T-cell (primary cell): ENCODE data around the gene PIPOX. TPM values are rescaled to one million over a fixed set of nuclear protein-coding genes. Genes with fewer than 3 reads are reported as not detected.

Experiments
- ATAC-seq, 4 experiments: fragments of 200-7000 bp in 3 of 4; fragments of 150-1000 bp in 1 of 4; cut with Tn5 transposase; replicated peaks in 1 of 4; 1 replicate in 3 of 4; 2 replicates in 1 of 4; pipeline ENCODE4 v1.10.0; 2021; ENCODE audit warnings: moderate library complexity in 3 of 4, mild to moderate bottlenecking in 2 of 4, moderate number of reproducible peaks in 1 of 4
- CTCF ChIA-PET, 2 donors: fragments of 300-600 bp; sonication (Branson Sonifier 250); formaldehyde crosslinking; loops; one replicate each; lab custom pipeline; 2022; ENCODE audit warnings: antibody characterized with exemption in 2 of 2; lab: Charles Lee
- POLR2A ChIA-PET, 2 donors: fragments of 300-600 bp; sonication (Branson Sonifier 250); formaldehyde crosslinking; loops; one replicate each; lab custom pipeline; 2022; ENCODE audit warnings: antibody characterized with exemption in 2 of 2; lab: Charles Lee
- DNase-seq, 35 experiments: peaks; one replicate each; pipeline versions ENCODE4 v3.0.0 to v3.0.0-alpha.2; 2013 to 2023
- H3K27ac ChIP-seq: one replicate; pipeline ENCODE4 v1.5.1; 2013; ENCODE audit warnings: low read length
- H3K27me3 ChIP-seq, 2 experiments: replicated peaks in 1 of 2; 1 replicate in 1 of 2; 2 replicates in 1 of 2; pipeline versions ENCODE4 v1.6.1 to v1.7.0; 2013; ENCODE audit warnings: low read length in 1 of 2, mixed read lengths in 1 of 2; ENCODE audit not compliant: control insufficient read depth in 2 of 2, insufficient read depth in 2 of 2; ENCODE audit errors: extremely low read depth in 1 of 2
- H3K36me3 ChIP-seq, 2 donors: 1 replicate in 1 of 2; 2 replicates in 1 of 2; pipeline versions ENCODE4 v1.6.1 to v1.7.0; 2013; ENCODE audit warnings: low read length in 1 of 2; ENCODE audit not compliant: control insufficient read depth in 2 of 2, insufficient read depth in 1 of 2; ENCODE audit errors: extremely low read depth in 1 of 2
- H3K4me1 ChIP-seq, 2 experiments: 1 replicate in 1 of 2; 2 replicates in 1 of 2; pipeline versions ENCODE4 v1.6.1 to v1.7.0; 2013; ENCODE audit warnings: low read length in 2 of 2, mixed read lengths in 1 of 2; ENCODE audit not compliant: insufficient read depth in 2 of 2, control insufficient read depth in 1 of 2; ENCODE audit errors: extremely low read depth in 1 of 2
- H3K4me3 ChIP-seq, 2 donors: 1 replicate in 1 of 2; 2 replicates in 1 of 2; pipeline versions ENCODE4 v1.5.1 to v1.7.0; 2013; ENCODE audit warnings: mild to moderate bottlenecking in 2 of 2, low read length in 1 of 2, moderate library complexity in 1 of 2; ENCODE audit not compliant: control insufficient read depth in 1 of 2; ENCODE audit errors: extremely low read depth in 1 of 2
- H3K9me3 ChIP-seq: 2 replicates; pipeline ENCODE4 v1.7.0; 2013
- H3K27ac Mint-ChIP-seq, 2 donors: one replicate each; pipeline ENCODE4 v1.8.0; 2020 to 2021; ENCODE audit warnings: mild to moderate bottlenecking in 2 of 2, mixed read lengths in 2 of 2
- H3K27me3 Mint-ChIP-seq, 2 donors: one replicate each; pipeline ENCODE4 v1.8.0; 2021 to 2022; ENCODE audit warnings: mixed read lengths in 2 of 2
- H3K36me3 Mint-ChIP-seq: one replicate; pipeline ENCODE4 v1.8.0; 2021; ENCODE audit warnings: mixed read lengths
- H3K4me1 Mint-ChIP-seq, 3 donors: one replicate each; pipeline ENCODE4 v1.8.0; 2020 to 2022; ENCODE audit warnings: mixed read lengths in 3 of 3, mild to moderate bottlenecking in 1 of 3
- H3K4me3 Mint-ChIP-seq, 3 donors: one replicate each; pipeline ENCODE4 v1.8.0; 2020 to 2022; ENCODE audit warnings: mild to moderate bottlenecking in 3 of 3, mixed read lengths in 3 of 3, moderate library complexity in 3 of 3
- H3K9me3 Mint-ChIP-seq, 3 donors: one replicate each; pipeline ENCODE4 v1.8.0; 2020 to 2022; ENCODE audit warnings: mixed read lengths in 3 of 3
- WGBS: methylation state at CpG from one replicate; pipeline ENCODE4 v1.1.5; 2013; ENCODE audit warnings: missing lambda C conversion rate; ENCODE audit not compliant: insufficient coverage; 5-methylcytosine and 5-hydroxymethylcytosine counted together
- total RNA-seq, 35 experiments: library from RNA in 6 of 35; stranded (reverse) in 6 of 35; fragments of 120-200 nt in 1 of 35; gene quantifications; one replicate each; pipeline versions ENCODE4 v1.2.1 to v1.2.4 and lab custom pipeline; 2013 to 2026

The PIPOX gene
- total RNA-seq, 5 donors from 2014 or later (not counting 1 experiment from before 2014, with no cell fraction given), result 2.4 to 5.7 (median 4.6) TPM

DNA sequence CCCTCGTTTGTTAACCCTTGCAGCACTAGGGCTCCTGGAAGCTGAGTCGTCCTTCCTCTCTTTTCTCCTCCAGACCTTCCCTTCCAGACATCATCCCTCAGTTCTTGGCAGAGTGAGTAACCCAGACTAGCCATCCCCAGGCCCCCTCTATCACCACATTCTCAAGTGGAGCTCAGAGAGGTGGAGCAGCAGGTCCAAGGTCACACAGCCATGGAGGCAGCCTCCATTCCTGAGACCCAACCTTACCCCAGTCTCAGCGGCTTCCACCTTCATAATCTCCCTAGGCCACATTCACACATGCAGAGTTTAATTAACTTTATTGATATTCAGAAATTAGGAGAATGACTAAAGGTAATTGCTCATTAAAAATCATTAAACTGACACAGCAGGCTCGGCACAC is 40.1 kb upstream of the PIPOX start:
- POLR2A ChIA-PET, result no interaction called here

GRCh38 chr17:29003289-29003688 is 39.7 kb upstream of the PIPOX start:
- H3K36me3 ChIP-seq, result no peaks in the 10 kb centered on the region
- H3K4me1 ChIP-seq, result peaks cover 0 to 5% of the 10 kb centered on the region in 2 experiments
- WGBS, result 73% methylated on average over 7 of the region's 12 CpGs
- H3K27ac ChIP-seq, result no peak overlapping the region
- Mint-ChIP-seq H3K9me3 (no peaks in the 10 kb centered on the region), H3K36me3 (no peaks in the 10 kb centered on the region), H3K4me1 (peaks cover 0 to 3% (median 2%) of the 10 kb centered on the region in 3 donors), H3K27me3 (peaks cover 36 to 67% of the 10 kb centered on the region in 2 donors), H3K27ac (no peak overlapping the region), H3K4me3 (no peak overlapping the region)
- CTCF ChIA-PET, result no interaction called here
- DNase-seq (no peak), ATAC-seq (no peak)
- H3K9me3 ChIP-seq, result no peaks in the 10 kb centered on the region
- peaks cover 0 to 76% of the 10 kb centered on the region in 2 experiments for H3K27me3 ChIP-seq
- no peak overlapping the region for H3K4me3 ChIP-seq
- POLR2A ChIA-PET, result no interaction called here

More for the DNA sequence above, 40.1 kb upstream of the PIPOX start:
- Histone ChIP-seq H3K4me3 (no peak overlapping the region), H3K36me3 (no peaks in the 10 kb centered on the region), H3K9me3 (no peaks in the 10 kb centered on the region), H3K27me3 (peaks cover 0 to 75% of the 10 kb centered on the region in 2 experiments), H3K27ac (no peak overlapping the region), H3K4me1 (peaks cover 0 to 5% of the 10 kb centered on the region in 2 experiments)
- ATAC-seq (no peak), DNase-seq (no peak)
- CTCF ChIA-PET, result no interaction called here
- peaks cover 35 to 65% of the 10 kb centered on the region in 2 donors for H3K27me3 Mint-ChIP-seq
- H3K36me3 Mint-ChIP-seq, result no peaks in the 10 kb centered on the region
- peaks cover 0 to 3% (median 2%) of the 10 kb centered on the region in 3 donors for H3K4me1 Mint-ChIP-seq
- no peak overlapping the region for H3K27ac Mint-ChIP-seq
- H3K9me3 Mint-ChIP-seq, result no peaks in the 10 kb centered on the region
- WGBS, result 43% methylated on average over 1 of the region's 4 CpGs
- no peak overlapping the region for H3K4me3 Mint-ChIP-seq

GRCh38 chr17:29004081-29004692 is 38.8 kb upstream of the PIPOX start:
- Mint-ChIP-seq H3K36me3 (no peaks in the 10 kb centered on the region), H3K9me3 (no peaks in the 10 kb centered on the region), H3K4me3 (no peak overlapping the region), H3K27ac (peak overlapping the region in 1 of 2 donors; percentile 24), H3K4me1 (peaks cover 0 to 3% (median 2%) of the 10 kb centered on the region in 3 donors), H3K27me3 (peaks cover 39 to 71% of the 10 kb centered on the region in 2 donors)
- DNase-seq (no peak), ATAC-seq (no peak)
- Histone ChIP-seq H3K27ac (no peak overlapping the region), H3K9me3 (no peaks in the 10 kb centered on the region), H3K4me1 (peaks cover 0 to 5% of the 10 kb centered on the region in 2 experiments), H3K36me3 (no peaks in the 10 kb centered on the region), H3K4me3 (no peak overlapping the region), H3K27me3 (peaks cover 0 to 77% of the 10 kb centered on the region in 2 experiments)
- 61% methylated on average over 15 of the region's 20 CpGs for WGBS
- ChIA-PET POLR2A (no interaction called here), CTCF (no interaction called here)

GRCh38 chr17:29005936-29006511 is 36.9 kb upstream of the PIPOX start, which contains the start of gene SEZ6:
TSS of gene SEZ6 (minus strand) at chr17:29006033. CDS start at chr17:29005869, 164 bp downstream.
- Histone ChIP-seq H3K27ac (no peak within 1 kb of the TSS), H3K9me3 (no peaks in the 10 kb centered on the region), H3K36me3 (no peaks in the 10 kb centered on the region), H3K4me1 (peaks cover 0 to 5% of the 10 kb centered on the region in 2 experiments), H3K4me3 (no peak within 1 kb of the TSS), H3K27me3 (peaks cover 0 to 85% of the 10 kb centered on the region in 2 experiments)
- WGBS, result 4% methylated on average over 41 of the region's 43 CpGs
- Mint-ChIP-seq H3K27me3 (peaks cover 44 to 73% of the 10 kb centered on the region in 2 donors), H3K4me3 (peak within 1 kb of the TSS in 1 of 3 donors; percentile 49), H3K9me3 (no peaks in the 10 kb centered on the region), H3K36me3 (no peaks in the 10 kb centered on the region), H3K4me1 (peaks cover 0 to 3% (median 2%) of the 10 kb centered on the region in 3 donors), H3K27ac (no peak within 1 kb of the TSS)
- DNase-seq, result peak; percentile 13 to 73 (median 51)
- POLR2A ChIA-PET, result no interaction called here
- CTCF ChIA-PET, result interaction anchor here in 1 of 2 donors (0.6 kb wide), 1 partner anchor 57 kb away, joined by 3 read pairs; no protein-coding TSS in a partner anchor
- peak; percentile 63 to 88 (median 75) for ATAC-seq

- Histone ChIP-seq H3K36me3 (no peaks in the 10 kb centered on the region), H3K27me3 (peaks cover 0 to 83% of the 10 kb centered on the region in 2 experiments), H3K27ac (no peak overlapping the region), H3K9me3 (no peaks in the 10 kb centered on the region), H3K4me1 (peaks cover 0 to 5% of the 10 kb centered on the region in 2 experiments), H3K4me3 (no peak overlapping the region)
- H3K27me3 Mint-ChIP-seq, result peaks cover 49 to 78% of the 10 kb centered on the region in 2 donors
- no peaks in the 10 kb centered on the region for H3K36me3 Mint-ChIP-seq
- H3K4me3 Mint-ChIP-seq, result no peak overlapping the region
- peaks cover 0 to 3% (median 2%) of the 10 kb centered on the region in 3 donors for H3K4me1 Mint-ChIP-seq
- peak overlapping the region in 1 of 2 donors; percentile 2 for H3K27ac Mint-ChIP-seq
- ATAC-seq, result no peak
- 37% methylated on average over 2 of the region's 2 CpGs for WGBS
- no peak for DNase-seq
- no peaks in the 10 kb centered on the region for H3K9me3 Mint-ChIP-seq
- ChIA-PET CTCF (no interaction called here), POLR2A (no interaction called here)
Observed at GRCh38 chr17:29007456-29007855, 35.5 kb upstream of the PIPOX start.

- CTCF ChIA-PET, result interaction anchor here in 1 of 2 donors (0.5 kb wide), 1 partner anchor 473 kb away, joined by 4 read pairs; no protein-coding TSS in a partner anchor
- Histone ChIP-seq H3K36me3 (no peaks in the 10 kb centered on the region), H3K4me1 (peaks cover 0 to 5% of the 10 kb centered on the region in 2 experiments), H3K27me3 (peaks cover 0 to 81% of the 10 kb centered on the region in 2 experiments), H3K9me3 (no peaks in the 10 kb centered on the region), H3K4me3 (no peak overlapping the region), H3K27ac (no peak overlapping the region)
- H3K27ac Mint-ChIP-seq, result peak overlapping the region in 1 of 2 donors; percentile 2
- WGBS, result 68% methylated on average over 2 of the region's 2 CpGs
- no peak overlapping the region for H3K4me3 Mint-ChIP-seq
- DNase-seq, result no peak
- H3K4me1 Mint-ChIP-seq, result peaks cover 0 to 3% (median 2%) of the 10 kb centered on the region in 3 donors
- ATAC-seq, result no peak
- peaks cover 52 to 73% of the 10 kb centered on the region in 2 donors for H3K27me3 Mint-ChIP-seq
- H3K9me3 Mint-ChIP-seq, result no peaks in the 10 kb centered on the region
- POLR2A ChIA-PET, result no interaction called here
- H3K36me3 Mint-ChIP-seq, result no peaks in the 10 kb centered on the region
Observed at GRCh38 chr17:29007860-29008455, 35.0 kb upstream of the PIPOX start.
